Testis (tissue), 3 donors: Measurements from ENCODE around the gene CLEC20A. TPM values are rescaled to one million over a fixed set of nuclear protein-coding genes. Genes with fewer than 3 reads are reported as not detected.

Experiments
- DNase-seq: peaks from one replicate; pipeline ENCODE4 v3.0.0-alpha.2; 2019
- H3K27ac ChIP-seq, 2 donors: fragments of 200-600 bp; sonication (generic); one replicate each; pipeline ENCODE4 v1.5.1; 2019
- H3K27me3 ChIP-seq: fragments of 200-600 bp; sonication (generic); one replicate; pipeline ENCODE4 v1.5.1; 2019
- H3K36me3 ChIP-seq: fragments of 200-600 bp; sonication (generic); one replicate; pipeline ENCODE4 v1.5.1; 2017; ENCODE audit warnings: low read depth; ENCODE audit errors: missing control alignments
- H3K4me1 ChIP-seq: fragments of 200-600 bp; sonication (generic); one replicate; pipeline ENCODE4 v1.5.1; 2019
- H3K4me3 ChIP-seq, 2 donors: fragments of 200-600 bp; sonication (generic); one replicate each; pipeline ENCODE4 v1.5.1; 2017 to 2019
- H3K9me3 ChIP-seq: fragments of 200-600 bp; sonication (generic); one replicate; pipeline ENCODE4 v1.5.1; 2017
- CTCF ChIP-seq, 3 experiments: fragments of 450-650 bp in 2 of 3; fragments of 200-600 bp in 1 of 3; sonication (generic) in 1 of 3; IDR thresholded peaks; one replicate each; pipeline ENCODE4 v1.5.1; 2016 to 2019; ENCODE audit warnings: antibody characterized with exemption in 3 of 3, mild to moderate bottlenecking in 2 of 3, moderate library complexity in 1 of 3
- POLR2A ChIP-seq: fragments of 450-650 bp; IDR thresholded peaks from one replicate; pipeline ENCODE4 v1.6.1; 2017; ENCODE audit warnings: antibody characterized with exemption, mild to moderate bottlenecking, moderate library complexity
- WGBS, 2 donors: methylation state at CpG; one replicate each; pipeline ENCODE4 v1.1.5; 2018; 5-methylcytosine and 5-hydroxymethylcytosine counted together
- intact Hi-C: fragments of 100-400 bp; cut with DNase I; formaldehyde crosslinking; loops from one replicate; pipeline ENCODE4 v1.15.1; 2023; ENCODE audit warnings: low total_unique reads
- polyA plus RNA-seq: library from polyadenylated mRNA; stranded (reverse); fragments of 350-450 nt; fragmentation: Illumina TruSeq; extraction: RNeasy Lipid Tissue Mini Kit (QIAGEN cat#74804); gene quantifications from one replicate; pipeline ENCODE4 v1.2.3, GENCODE V29; 2014; ENCODE audit warnings: low read depth, low replicate concordance; ENCODE audit not compliant: insufficient read depth
- total RNA-seq, 2 donors: library from RNA; depleted of rRNA; stranded (reverse); fragments of >200 nt; gene quantifications; one replicate each; pipeline ENCODE4 v1.2.3, GENCODE V29; 2016

CLEC20A gene
- total and polyA plus RNA-seq, 3 donors from 2014 or later: 1.1 to 7.5 (median 6.1) TPM

GRCh38 chr1:178494569-178494971 is 2.2 kb downstream of the CLEC20A start:
- Histone ChIP-seq H3K27me3 (no peaks in the 10 kb centered on the region), H3K4me3 (no peak overlapping the region), H3K4me1 (no peaks in the 10 kb centered on the region), H3K27ac (no peak overlapping the region), H3K9me3 (no peaks in the 10 kb centered on the region), H3K36me3 (no peaks in the 10 kb centered on the region)
- no peak for TF ChIP-seq CTCF (IDR thresholded peaks at IDR 0.05)
- TF ChIP-seq POLR2A: no peak
- WGBS, 2 donors: 92 to 93% methylated on average over 12 to 13 of the region's 13 CpGs
- intact Hi-C loops: no loop called here
- DNase-seq: no peak

- H3K36me3 ChIP-seq: no peaks in the 10 kb centered on the region
- TF ChIP-seq CTCF (IDR thresholded peaks at IDR 0.05) (no peak), POLR2A (no peak)
- H3K9me3 ChIP-seq: no peaks in the 10 kb centered on the region
- no peak overlapping the region for H3K27ac ChIP-seq
- H3K4me1 ChIP-seq: no peaks in the 10 kb centered on the region
- WGBS, 2 donors: 91 to 97% methylated on average over 7 to 16 of the region's 16 CpGs
- DNase-seq: no peak
- no peaks in the 10 kb centered on the region for H3K27me3 ChIP-seq
- intact Hi-C loops: no loop called here
- no peak overlapping the region for H3K4me3 ChIP-seq
Observed at GRCh38 chr1:178493301-178493741, 3.4 kb downstream of the CLEC20A start.

GRCh38 chr1:178492341-178492740 is 4.4 kb downstream of the CLEC20A start:
- no peaks in the 10 kb centered on the region for H3K36me3 ChIP-seq
- H3K27ac ChIP-seq: no peak overlapping the region
- H3K4me3 ChIP-seq: no peak overlapping the region
- 84 to 91% methylated on average over 11 of the region's 11 CpGs for WGBS, 2 donors
- no peak for DNase-seq
- TF ChIP-seq CTCF (IDR thresholded peaks at IDR 0.05) (no peak), POLR2A (no peak)
- H3K27me3 ChIP-seq: no peaks in the 10 kb centered on the region
- intact Hi-C loops: no loop called here
- no peaks in the 10 kb centered on the region for H3K9me3 ChIP-seq
- no peaks in the 10 kb centered on the region for H3K4me1 ChIP-seq

GRCh38 chr1:178491721-178492120 is 5.0 kb downstream of the CLEC20A start:
- H3K27me3 ChIP-seq: no peaks in the 10 kb centered on the region
- H3K4me3 ChIP-seq: no peak overlapping the region
- no peak for DNase-seq
- TF ChIP-seq CTCF (IDR thresholded peaks at IDR 0.05) (no peak), POLR2A (no peak)
- intact Hi-C loops: no loop called here
- no peaks in the 10 kb centered on the region for H3K9me3 ChIP-seq
- 90 to 95% methylated on average over 4 of the region's 4 CpGs for WGBS, 2 donors
- H3K27ac ChIP-seq: no peak overlapping the region
- H3K4me1 ChIP-seq: no peaks in the 10 kb centered on the region
- no peaks in the 10 kb centered on the region for H3K36me3 ChIP-seq

- intact Hi-C loops: no loop called here
- 79 to 93% methylated on average over 6 to 9 of the region's 9 CpGs for WGBS, 2 donors
- no peak for TF ChIP-seq POLR2A
- TF ChIP-seq CTCF (IDR thresholded peaks at IDR 0.05): no peak
Observed at GRCh38 chr1:178490967-178491366, 5.8 kb downstream of the CLEC20A start.

More at GRCh38 chr1:178490967-178491366, 5.8 kb downstream of the CLEC20A start:
- Histone ChIP-seq H3K27me3 (no peaks in the 10 kb centered on the region), H3K4me3 (no peak overlapping the region), H3K9me3 (no peaks in the 10 kb centered on the region), H3K27ac (no peak overlapping the region), H3K36me3 (no peaks in the 10 kb centered on the region), H3K4me1 (no peaks in the 10 kb centered on the region)
- DNase-seq: no peak
